ENCODE results near the gene ST6GALNAC1.

DNA sequence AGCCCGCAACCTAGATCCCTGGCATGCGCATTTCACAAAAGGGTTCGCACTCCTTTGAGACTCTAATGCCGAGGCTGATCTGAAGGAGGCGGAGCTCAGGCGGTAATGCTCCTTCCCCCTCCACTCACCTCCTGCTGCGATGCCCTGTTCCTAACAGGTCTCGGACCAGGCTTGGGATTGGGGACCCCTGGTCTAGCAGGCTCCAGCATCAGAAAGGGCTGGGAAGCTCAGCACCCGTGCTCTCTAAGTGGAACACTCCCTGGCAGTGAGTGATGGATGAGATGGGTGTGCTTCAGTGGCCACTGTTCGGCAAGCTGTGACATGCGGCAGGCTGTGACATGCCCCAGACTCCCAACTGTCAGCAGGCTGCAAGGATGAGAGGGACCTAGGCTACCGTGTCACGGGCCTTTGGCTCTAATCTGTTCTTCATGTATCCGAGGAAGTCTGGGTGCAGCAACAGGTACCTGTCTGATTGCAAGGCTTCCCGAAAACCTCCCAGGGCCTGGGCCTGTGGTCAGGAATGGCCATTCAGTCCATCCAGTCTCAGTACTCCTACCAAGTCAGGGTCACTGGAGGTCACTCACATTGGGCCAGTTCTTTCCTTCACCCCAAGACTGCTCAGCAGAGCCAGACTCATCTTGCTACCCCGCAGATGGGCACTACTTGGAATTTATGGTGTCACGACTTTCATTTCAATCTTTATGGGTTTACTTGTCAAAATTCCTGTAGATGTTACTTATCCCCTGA, 56.6 kb downstream of the ST6GALNAC1 start:
- TF ChIP-seq CTCF (IDR thresholded peaks at IDR 0.05) (no peak), POLR2AphosphoS5 (IDR thresholded peaks at IDR 0.05) (no peak), POLR2A (IDR thresholded peaks at IDR 0.05) (no peak), EP300 (IDR thresholded peaks at IDR 0.05) (no peak)
